OCI-LY1 (cell line): Measurements from ENCODE around the gene BRD4.

Experiments
- CTCF ChIP-seq: fragments of 200-600 bp; sonication (generic), shearing (Covaris generic); IDR thresholded peaks from 2 replicates; pipeline ENCODE4 v1.5.1; 2017; ENCODE audit warnings: mild to moderate bottlenecking, antibody characterized with exemption, low read length, moderate library complexity, mixed read lengths
- EZH2 ChIP-seq: fragments of 200-600 bp; sonication (generic), shearing (Covaris generic); IDR thresholded peaks from 2 replicates; pipeline ENCODE4 v1.8.0; 2017; ENCODE audit warnings: borderline replicate concordance, mixed run types, mild to moderate bottlenecking, antibody characterized with exemption, low read length, moderate library complexity, mixed read lengths

GRCh38 chr19:15280048-15280725 lies 52.2 kb downstream of the BRD4 start:
- TF ChIP-seq CTCF (no peak), EZH2 (no peak)
